ENCODE data around the gene CCDC198.

Gene CCDC198, protein sequence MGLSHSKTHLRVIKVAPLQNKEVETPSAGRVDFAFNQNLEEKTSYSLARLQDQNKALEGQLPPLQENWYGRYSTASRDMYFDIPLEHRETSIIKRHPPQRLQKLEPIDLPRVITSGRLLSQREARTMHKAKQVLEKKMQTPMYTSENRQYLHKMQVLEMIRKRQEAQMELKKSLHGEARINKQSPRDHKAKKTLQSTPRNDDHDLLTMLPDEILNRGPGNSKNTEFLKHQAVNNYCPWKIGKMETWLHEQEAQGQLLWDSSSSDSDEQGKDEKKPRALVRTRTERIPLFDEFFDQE

DNA sequence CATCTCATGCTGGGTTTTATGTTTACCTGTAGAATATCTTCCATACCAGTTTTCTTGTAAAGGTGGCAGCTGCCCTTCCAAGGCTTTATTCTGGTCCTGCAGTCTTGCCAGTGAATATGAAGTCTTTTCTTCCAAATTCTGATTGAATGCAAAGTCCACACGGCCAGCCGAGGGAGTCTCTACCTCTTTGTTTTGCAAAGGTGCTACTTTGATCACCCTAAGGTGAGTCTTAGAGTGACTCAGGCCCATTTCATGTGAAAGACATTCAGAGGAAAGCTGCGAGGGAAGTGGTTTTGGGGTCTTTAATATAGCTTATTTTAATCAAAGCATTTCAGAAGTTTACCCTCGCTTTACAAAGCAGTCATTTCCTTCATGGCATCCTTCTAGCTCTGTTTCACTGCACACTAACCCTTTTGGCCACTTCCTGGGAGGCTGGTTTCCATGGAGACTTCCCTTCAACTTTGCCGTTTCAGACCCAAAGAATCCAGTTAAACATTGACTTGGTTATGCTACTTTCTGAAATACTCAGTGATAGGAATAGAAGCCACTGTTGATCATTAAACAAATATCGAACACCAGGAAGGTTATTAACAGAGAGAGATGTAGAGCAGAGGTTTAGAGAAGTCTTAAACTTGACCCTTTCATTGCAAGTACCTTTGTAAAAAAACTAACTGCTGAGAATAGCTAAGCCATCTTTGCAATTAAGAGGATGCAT lies at the start of gene CCDC198:
TSS of gene CCDC198 (minus strand) at position 391 of the 715 bp plus-strand sequence. CDS start at position 249, 142 bp downstream.
- DNase-seq = no peak

- no peak for DNase-seq
Measured at GRCh38 chr14:57533214-57533613, 39.6 kb upstream of the CCDC198 start.

DNA sequence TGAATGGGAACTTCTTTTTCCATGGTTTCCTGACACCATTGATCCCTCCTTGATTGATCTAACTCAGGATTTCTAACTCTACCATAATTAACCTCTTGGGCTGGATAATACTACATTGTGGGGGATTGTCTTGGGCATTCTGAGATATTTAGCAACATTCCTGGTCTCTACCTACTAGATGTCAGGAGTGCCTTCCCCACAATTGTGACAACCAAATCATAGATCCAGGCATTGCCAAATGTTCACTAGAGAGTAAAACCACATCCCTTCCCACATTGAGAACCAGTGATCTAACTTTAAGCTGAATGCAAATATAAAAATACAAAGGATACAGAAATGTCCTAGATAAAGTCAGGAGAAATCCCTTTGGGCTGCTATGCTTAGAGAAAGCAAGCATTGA lies 36.9 kb upstream of the CCDC198 start:
- no peak for DNase-seq

DNA sequence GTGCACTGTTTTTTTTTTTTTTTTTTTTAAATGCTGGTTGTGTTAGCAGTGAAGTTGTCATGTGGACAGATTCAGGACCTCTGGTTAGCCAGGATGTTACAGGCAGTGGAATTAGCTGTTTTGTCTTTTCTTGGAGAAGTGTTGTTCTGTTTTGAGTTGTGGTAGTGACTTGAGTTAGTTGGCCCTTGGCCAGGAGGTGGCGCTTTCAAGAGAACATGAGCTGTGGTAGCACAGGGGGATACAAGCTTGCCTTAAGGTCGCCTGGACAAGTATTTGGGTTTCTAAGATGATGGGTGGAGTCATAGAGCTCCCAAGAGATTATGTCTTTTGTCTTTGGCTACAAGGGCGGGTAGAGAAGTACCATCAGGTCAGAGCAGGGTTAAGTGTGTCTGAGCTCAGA lies 33.3 kb upstream of the CCDC198 start:
- no peak for DNase-seq

- no peak for DNase-seq
Measured at GRCh38 chr14:57519043-57519442, 25.4 kb upstream of the CCDC198 start.

GRCh38 chr14:57512220-57512619 lies 18.6 kb upstream of the CCDC198 start:
- no peak for DNase-seq

GRCh38 chr14:57508756-57509155 lies 15.1 kb upstream of the CCDC198 start:
- DNase-seq = no peak

GRCh38 chr14:57502586-57503254 lies 9.1 kb upstream of the CCDC198 start:
- no peak for DNase-seq

DNA sequence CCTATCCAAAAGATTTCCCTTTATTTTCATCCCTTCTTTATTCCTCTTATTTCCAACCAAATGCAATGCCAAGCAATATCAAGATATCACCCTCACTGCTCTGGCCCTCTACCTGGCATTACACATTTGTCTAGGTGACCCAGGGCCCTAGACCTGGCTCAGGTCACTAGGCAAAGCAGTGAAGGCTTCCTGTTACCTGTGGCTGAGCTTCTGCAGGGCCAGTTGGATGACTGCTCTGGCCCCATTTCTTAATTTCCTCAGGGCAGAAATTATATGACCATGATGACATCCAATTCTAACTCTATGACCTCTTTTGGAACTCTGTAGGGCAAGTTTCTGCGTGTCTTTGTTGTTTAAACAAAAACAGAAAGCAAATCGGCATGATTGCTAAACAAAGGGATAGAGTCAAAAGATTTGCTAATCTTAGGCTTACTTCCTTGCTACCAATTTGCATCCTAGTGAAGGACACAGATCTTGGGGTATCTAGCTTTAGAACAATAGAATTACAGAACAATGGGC lies 7.4 kb upstream of the CCDC198 start:
- DNase-seq = no peak

DNA sequence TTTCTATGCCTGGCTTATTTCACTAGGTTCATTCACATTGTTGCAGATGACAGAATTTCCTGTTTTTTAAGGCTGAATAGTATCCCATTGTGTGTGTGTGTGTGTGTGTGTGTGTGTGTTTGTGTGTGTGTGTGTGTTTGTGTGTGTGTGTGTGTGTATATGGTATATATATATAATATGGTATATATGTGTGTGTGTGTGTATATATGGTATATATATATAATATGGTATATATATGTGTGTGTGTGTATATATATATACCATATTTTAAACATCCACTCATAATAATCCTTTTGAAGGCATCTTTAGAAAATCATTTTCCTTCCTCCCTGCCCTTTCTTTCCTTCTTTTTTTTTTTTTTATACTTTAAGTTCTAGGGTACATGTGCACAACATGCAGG lies 5.0 kb upstream of the CCDC198 start:
- DNase-seq = no peak

GRCh38 chr14:57498035-57498434 lies 4.4 kb upstream of the CCDC198 start:
- no peak for DNase-seq

DNA sequence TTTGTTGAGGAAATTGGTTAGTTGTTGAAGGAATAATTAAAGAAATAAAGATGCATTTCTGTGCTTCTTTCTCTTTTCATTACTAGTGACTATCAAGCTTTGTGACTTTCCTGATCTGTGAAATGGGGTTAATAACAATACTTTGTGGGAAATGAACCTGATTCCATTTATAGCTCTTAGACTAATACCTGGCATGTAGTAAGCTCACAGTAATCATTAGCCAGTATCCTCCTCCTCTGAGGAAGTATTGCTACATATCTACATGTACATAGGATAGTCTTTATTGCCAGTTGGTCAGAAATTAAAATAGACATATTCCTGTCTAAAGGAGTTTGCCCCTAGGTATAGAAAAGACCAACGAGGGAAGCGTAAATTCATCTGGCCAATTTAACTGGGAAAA lies 1.8 kb upstream of the CCDC198 start:
- no peak for DNase-seq

GRCh38 chr14:57492859-57493258 lies 798 bp downstream of the CCDC198 start:
- DNase-seq = no peak

- no peak for DNase-seq
Measured at GRCh38 chr14:57491640-57492039, 2.0 kb downstream of the CCDC198 start.

DNA sequence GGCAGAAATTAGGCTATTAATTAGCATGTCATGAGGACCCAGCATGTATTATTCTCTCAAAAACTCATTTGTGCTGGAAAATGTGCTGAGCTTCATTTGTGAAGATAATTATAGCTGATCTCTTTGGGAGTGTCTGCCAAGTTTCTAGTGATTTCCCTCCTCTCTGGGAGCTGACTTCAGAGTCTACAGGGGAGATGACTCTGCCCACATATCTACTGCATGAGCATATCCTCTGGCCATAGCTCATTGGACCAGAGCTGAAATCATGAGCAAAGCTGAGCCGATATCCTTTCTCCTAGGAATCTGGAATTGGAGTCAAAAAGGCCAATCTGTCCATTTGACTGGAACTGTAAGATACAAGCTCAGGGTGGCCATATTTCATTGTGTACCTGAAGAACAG lies 5.9 kb downstream of the CCDC198 start:
- no peak for DNase-seq

DNA sequence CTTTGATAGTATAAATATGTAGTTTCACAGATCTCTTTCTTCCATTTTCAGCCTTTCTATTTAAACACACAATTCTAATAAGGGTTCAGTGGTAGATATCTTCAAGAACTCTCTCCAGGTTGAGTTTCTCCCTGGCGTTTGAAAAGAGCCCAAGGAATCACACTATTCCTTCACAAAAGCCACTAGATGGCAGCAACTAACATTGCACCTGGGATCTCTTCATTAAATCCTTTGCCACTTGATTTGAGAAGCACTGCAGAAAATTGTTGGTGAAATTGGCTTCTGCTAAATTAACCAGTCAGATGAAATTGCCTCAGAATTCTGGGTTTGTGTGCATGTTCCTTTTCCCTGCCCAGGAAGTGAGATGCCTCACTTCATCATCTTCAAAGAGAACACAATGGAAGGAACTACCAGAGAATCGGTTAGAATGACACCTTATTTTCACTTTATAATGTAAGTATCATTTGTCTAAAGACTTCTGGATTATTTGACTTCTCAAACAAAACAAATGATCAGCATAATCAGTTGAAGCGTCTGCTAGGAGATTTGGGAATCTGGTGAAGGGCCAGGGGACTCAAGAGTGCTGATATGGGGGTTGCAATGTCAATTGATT lies 6.8 kb downstream of the CCDC198 start:
- no peak for DNase-seq

GRCh38 chr14:57485635-57486034 lies 8.0 kb downstream of the CCDC198 start:
- DNase-seq = no peak

- DNase-seq = no peak
Measured at GRCh38 chr14:57482120-57482519, 11.5 kb downstream of the CCDC198 start.

DNA sequence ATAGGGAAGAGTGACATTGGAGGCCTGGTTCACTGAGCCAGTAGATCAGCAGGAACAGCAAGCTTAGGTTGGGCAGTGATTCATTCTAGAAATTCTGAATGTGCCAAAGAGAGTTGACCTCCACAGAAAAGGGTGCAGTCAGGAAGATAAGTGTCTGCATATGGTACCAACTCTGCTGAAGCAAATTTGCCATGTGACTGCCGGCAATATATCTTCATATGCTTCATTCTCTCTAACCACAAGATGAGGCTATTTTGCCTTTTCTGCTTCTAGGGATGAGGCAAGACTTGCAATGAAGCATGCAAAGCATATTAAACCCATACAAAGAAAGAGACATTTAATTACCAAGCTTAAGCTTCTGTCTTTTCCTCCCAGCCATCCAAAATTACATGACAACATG lies 13.6 kb downstream of the CCDC198 start:
- DNase-seq = no peak

DNA sequence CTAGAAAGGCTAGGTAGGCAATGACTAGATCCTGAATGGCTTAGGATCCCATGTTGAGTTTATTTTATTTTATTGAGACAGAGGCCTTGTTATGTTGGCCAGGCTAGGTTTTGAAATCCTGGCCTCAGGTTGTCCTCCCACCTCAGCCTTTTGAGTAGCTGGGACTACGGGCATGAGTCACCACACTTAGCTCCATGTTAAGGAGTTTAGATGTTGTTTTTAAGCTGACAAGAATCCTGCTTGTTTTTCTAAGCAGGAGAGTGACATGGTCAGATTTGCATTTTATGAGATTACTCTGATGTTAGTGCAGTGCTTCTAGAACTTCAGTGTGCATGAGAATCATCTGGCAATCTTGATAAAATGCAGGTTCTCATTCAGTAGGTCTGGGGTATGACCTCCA lies 14.5 kb downstream of the CCDC198 start:
- DNase-seq = no peak

DNA sequence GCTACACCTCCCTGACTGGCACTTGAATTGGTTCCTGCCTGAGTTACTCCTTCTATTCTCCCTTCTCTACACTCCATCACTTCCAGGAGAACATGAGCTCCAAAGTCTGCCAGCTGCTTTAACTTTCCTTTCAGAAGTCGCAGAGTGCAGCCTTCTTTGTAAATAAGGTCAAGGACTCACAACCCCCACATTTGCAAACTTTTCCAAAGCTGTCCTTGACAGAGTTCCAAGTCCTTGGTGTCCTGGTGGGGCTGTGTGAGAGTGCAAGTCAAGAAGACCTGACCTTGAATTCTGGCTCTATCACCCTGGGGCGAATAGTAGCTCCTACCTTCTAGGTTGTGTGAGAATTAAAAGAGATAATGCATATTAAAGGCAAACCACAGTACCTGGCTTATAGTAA lies 15.6 kb downstream of the CCDC198 start:
- DNase-seq = no peak

GRCh38 chr14:57470909-57471308 lies 22.7 kb downstream of the CCDC198 start:
- no peak for DNase-seq

DNA sequence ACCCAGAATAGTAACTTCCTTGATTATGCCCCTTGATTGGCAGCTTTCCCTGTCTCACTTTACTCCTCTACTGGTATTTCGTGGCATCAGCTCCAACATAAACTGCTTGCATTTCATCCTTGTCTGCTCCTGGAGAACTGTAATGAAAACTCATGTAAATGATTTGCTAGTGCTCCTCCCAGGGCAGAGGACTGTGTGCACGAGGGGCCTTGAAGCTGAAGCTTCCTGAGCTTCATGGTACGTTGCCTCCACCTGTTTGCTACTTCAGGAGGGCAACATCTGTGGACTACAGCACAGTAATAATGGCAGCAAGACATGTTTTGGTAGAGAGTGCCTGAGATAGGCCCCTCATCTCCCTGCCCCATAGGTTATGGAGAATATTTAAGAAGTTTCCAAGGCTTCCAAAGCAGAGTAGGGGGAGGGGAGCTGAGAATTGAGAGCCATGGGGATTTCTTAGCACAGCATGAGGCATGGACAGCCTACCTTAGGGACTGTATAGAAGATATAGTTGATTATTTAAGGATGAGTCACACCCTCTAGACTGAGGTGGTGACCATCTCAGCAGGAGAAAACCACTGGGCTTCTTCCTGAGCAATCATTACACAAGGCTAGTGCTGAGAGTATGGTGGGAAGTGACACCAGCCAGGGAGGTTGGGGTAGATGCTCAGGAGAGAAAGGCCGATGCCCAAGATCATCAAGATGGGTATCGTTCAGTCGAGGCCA lies 29.5 kb downstream of the CCDC198 start:
- no peak for DNase-seq
